Tibial nerve (tissue), 4 donors: ENCODE data around the gene UGT1A7.
"Not testable (repeated sequence)": the region's sequence is repeated elsewhere in the genome, so short reads cannot be mapped to it uniquely, and the experiment has no call there.

Source experiments
- EP300 ChIP-seq, 2 donors: sonication (generic); formaldehyde crosslinking; IDR thresholded peaks; one replicate each; pipeline ENCODE4 v1.6.1; 2017; ENCODE audit warnings: antibody characterized with exemption in 2 of 2, mild to moderate bottlenecking in 1 of 2
- POLR2A ChIP-seq, 2 donors: fragments of 450-650 bp; IDR thresholded peaks; one replicate each; pipeline ENCODE4 v1.6.1; 2017; ENCODE audit warnings: antibody characterized with exemption in 2 of 2, mild to moderate bottlenecking in 2 of 2, moderate library complexity in 2 of 2
- TF ChIP-seq, protein P1 (sequence below), 5 experiments: fragments of 200-600 bp in 3 of 5; fragments of 450-650 bp in 2 of 5; sonication (generic) in 3 of 5; IDR thresholded peaks; one replicate each; pipeline ENCODE4 v1.5.1; 2016 to 2019; ENCODE audit warnings: antibody characterized with exemption in 5 of 5, mild to moderate bottlenecking in 3 of 5, moderate library complexity in 2 of 5

- not testable (repeated sequence) for TF ChIP-seq EP300, POLR2A (IDR thresholded peaks at IDR 0.05)
- TF ChIP-seq, protein P1, sequence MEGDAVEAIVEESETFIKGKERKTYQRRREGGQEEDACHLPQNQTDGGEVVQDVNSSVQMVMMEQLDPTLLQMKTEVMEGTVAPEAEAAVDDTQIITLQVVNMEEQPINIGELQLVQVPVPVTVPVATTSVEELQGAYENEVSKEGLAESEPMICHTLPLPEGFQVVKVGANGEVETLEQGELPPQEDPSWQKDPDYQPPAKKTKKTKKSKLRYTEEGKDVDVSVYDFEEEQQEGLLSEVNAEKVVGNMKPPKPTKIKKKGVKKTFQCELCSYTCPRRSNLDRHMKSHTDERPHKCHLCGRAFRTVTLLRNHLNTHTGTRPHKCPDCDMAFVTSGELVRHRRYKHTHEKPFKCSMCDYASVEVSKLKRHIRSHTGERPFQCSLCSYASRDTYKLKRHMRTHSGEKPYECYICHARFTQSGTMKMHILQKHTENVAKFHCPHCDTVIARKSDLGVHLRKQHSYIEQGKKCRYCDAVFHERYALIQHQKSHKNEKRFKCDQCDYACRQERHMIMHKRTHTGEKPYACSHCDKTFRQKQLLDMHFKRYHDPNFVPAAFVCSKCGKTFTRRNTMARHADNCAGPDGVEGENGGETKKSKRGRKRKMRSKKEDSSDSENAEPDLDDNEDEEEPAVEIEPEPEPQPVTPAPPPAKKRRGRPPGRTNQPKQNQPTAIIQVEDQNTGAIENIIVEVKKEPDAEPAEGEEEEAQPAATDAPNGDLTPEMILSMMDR (IDR thresholded peaks at IDR 0.05) = not testable (repeated sequence)
These were observed 25.8 kb upstream of the UGT1A7 start for GRCh38 chr2:233655943-233656342.
